Measurements from ENCODE around the gene CDH13.

CDH13 gene

DNA sequence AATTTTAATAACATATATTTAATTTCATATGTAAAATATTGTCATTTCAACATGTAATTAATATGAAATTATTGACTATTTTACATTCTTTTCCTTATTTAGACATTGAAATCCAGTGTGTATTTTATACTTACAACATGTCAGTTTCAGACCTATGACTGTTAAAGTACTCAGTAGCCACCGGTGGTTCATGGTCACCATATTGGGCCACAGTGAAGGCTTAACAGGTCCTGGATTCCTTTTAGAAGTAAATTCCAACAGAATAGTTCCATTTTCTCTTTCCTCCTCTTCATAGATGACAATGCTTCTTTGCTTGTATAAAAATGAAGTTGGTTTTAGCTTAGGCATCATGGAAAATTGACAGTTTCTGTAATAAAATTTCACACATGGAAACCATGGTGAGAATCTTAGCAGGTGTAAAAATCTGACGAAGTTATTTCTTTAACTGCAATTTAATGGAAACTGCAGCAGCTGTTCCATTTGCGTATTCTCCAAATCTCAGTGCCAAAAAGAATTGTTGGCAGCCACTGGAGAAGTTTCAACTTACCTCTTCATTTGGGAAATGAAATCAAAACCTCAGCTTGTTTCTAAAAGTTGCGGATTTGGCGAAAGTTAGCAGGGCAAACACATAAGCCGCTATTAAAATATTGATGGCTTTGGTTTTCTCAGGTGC lies 231.1 kb downstream of the CDH13 start:
- TF ChIP-seq, protein P1, sequence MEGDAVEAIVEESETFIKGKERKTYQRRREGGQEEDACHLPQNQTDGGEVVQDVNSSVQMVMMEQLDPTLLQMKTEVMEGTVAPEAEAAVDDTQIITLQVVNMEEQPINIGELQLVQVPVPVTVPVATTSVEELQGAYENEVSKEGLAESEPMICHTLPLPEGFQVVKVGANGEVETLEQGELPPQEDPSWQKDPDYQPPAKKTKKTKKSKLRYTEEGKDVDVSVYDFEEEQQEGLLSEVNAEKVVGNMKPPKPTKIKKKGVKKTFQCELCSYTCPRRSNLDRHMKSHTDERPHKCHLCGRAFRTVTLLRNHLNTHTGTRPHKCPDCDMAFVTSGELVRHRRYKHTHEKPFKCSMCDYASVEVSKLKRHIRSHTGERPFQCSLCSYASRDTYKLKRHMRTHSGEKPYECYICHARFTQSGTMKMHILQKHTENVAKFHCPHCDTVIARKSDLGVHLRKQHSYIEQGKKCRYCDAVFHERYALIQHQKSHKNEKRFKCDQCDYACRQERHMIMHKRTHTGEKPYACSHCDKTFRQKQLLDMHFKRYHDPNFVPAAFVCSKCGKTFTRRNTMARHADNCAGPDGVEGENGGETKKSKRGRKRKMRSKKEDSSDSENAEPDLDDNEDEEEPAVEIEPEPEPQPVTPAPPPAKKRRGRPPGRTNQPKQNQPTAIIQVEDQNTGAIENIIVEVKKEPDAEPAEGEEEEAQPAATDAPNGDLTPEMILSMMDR (IDR thresholded peaks at IDR 0.05; ENCODE audit: low read depth, low read length) = no peak
- no peak for TF ChIP-seq EZH2phosphoT487 (IDR thresholded peaks at IDR 0.05; ENCODE audit: low read depth)

DNA sequence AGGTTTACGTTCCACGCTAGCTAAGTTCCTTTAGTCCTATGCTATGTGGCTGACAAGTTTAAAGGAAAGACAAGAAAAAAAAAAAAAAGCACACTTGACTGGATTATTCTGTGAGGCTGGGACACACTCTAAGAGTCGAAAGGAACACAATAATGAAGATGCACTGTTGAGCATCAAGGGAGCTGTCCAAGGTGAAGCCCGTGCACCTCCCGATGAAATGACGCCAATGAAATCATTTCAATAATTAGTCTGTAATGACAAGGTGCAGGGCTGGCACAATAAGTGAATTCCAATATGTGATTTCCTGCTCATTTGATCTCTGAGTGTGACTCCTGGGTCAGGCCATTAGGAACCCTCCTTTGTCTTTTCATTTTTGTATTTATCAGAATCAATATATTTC lies 232.9 kb downstream of the CDH13 start:
- no peak overlapping the region for H2AFZ ChIP-seq (ENCODE audit: low read depth, low read length)
- H3K79me2 ChIP-seq (ENCODE audit: low read length) = no peaks in the 10 kb centered on the region
- H3K9me3 ChIP-seq (ENCODE audit: insufficient read depth, low read length) = no peaks in the 10 kb centered on the region
- H3K4me3 ChIP-seq (ENCODE audit: low read length) = no peak overlapping the region
- no peak overlapping the region for H3K27ac ChIP-seq (ENCODE audit: low read length)
- no peaks in the 10 kb centered on the region for H3K27me3 ChIP-seq (ENCODE audit: low read depth, low read length)
- no peak for TF ChIP-seq EZH2phosphoT487 (IDR thresholded peaks at IDR 0.05; ENCODE audit: low read depth)
- TF ChIP-seq, protein P1 (IDR thresholded peaks at IDR 0.05; ENCODE audit: low read depth, low read length) = no peak
- H3K4me1 ChIP-seq (ENCODE audit: low read length) = no peaks in the 10 kb centered on the region
- no peak overlapping the region for H3K4me2 ChIP-seq (ENCODE audit: low read length)
- H4K20me1 ChIP-seq (ENCODE audit: insufficient read depth, low read length) = no peaks in the 10 kb centered on the region
- H3K9ac ChIP-seq (ENCODE audit: low read length) = no peak overlapping the region
- no peaks in the 10 kb centered on the region for H3K36me3 ChIP-seq (replicated peaks; ENCODE audit: low read depth, low read length)

More for the DNA sequence above, 231.1 kb downstream of the CDH13 start:
- Histone ChIP-seq H2AFZ (ENCODE audit: low read depth, low read length) (no peak overlapping the region), H3K36me3 (replicated peaks; ENCODE audit: low read depth, low read length) (no peaks in the 10 kb centered on the region), H3K4me3 (ENCODE audit: low read length) (no peak overlapping the region), H3K4me1 (ENCODE audit: low read length) (no peaks in the 10 kb centered on the region), H3K27ac (ENCODE audit: low read length) (no peak overlapping the region), H4K20me1 (ENCODE audit: insufficient read depth, low read length) (no peaks in the 10 kb centered on the region), H3K27me3 (ENCODE audit: low read depth, low read length) (no peaks in the 10 kb centered on the region), H3K4me2 (ENCODE audit: low read length) (no peak overlapping the region), H3K9ac (ENCODE audit: low read length) (no peak overlapping the region), H3K9me3 (ENCODE audit: insufficient read depth, low read length) (no peaks in the 10 kb centered on the region), H3K79me2 (ENCODE audit: low read length) (no peaks in the 10 kb centered on the region)

DNA sequence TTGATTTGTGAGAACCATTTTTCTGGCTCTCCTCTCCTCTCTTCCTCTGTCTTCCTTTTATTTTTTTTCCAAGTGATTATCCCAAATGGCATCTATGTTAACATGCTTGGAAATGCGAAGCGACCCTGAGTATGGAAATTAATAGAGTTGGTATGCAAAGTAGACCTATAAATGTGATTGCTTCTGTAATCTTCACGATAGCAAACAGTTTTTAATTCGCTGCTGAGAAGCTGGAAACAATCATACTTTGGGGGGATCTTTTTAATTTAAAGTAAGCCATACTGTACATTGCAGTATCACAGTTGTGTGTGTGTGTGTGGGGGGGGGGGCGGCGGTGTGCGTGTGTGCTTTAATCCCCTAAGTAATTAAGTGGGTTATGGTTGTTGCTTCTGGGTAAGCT lies 233.3 kb downstream of the CDH13 start:
- Histone ChIP-seq H3K9me3 (ENCODE audit: insufficient read depth, low read length) (no peaks in the 10 kb centered on the region), H4K20me1 (ENCODE audit: insufficient read depth, low read length) (no peaks in the 10 kb centered on the region), H3K4me3 (ENCODE audit: low read length) (no peak overlapping the region), H3K4me2 (ENCODE audit: low read length) (no peak overlapping the region), H3K9ac (ENCODE audit: low read length) (no peak overlapping the region), H2AFZ (ENCODE audit: low read depth, low read length) (no peak overlapping the region), H3K27ac (ENCODE audit: low read length) (no peak overlapping the region), H3K36me3 (replicated peaks; ENCODE audit: low read depth, low read length) (no peaks in the 10 kb centered on the region), H3K4me1 (ENCODE audit: low read length) (no peaks in the 10 kb centered on the region), H3K79me2 (ENCODE audit: low read length) (no peaks in the 10 kb centered on the region), H3K27me3 (ENCODE audit: low read depth, low read length) (no peaks in the 10 kb centered on the region)
- no peak for TF ChIP-seq EZH2phosphoT487 (IDR thresholded peaks at IDR 0.05; ENCODE audit: low read depth)
- TF ChIP-seq, protein P1 (IDR thresholded peaks at IDR 0.05; ENCODE audit: low read depth, low read length) = no peak

DNA sequence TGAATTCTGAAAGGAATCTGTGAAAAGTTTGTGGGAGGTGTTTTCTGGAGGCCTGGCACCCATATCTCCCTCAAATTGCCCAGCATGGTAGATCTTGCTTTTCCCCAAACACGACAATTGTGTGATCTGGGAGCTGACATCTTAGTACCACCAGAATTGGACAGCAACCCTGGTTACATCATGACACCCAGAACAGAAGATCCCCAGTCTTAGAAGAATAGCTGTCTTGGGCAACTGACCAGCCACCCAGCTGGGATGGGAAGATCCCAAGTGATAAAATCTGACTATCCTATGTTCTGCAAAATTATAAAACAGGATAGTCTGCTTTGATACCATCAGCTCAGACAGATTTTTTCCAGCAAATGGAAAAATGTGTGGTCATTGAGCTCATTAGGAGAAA lies 235.3 kb downstream of the CDH13 start:
- H4K20me1 ChIP-seq (ENCODE audit: insufficient read depth, low read length) = no peaks in the 10 kb centered on the region
- H3K9ac ChIP-seq (ENCODE audit: low read length) = no peak overlapping the region
- no peak overlapping the region for H3K27ac ChIP-seq (ENCODE audit: low read length)
- H3K36me3 ChIP-seq (replicated peaks; ENCODE audit: low read depth, low read length) = no peaks in the 10 kb centered on the region
- H2AFZ ChIP-seq (ENCODE audit: low read depth, low read length) = no peak overlapping the region
- no peak overlapping the region for H3K4me3 ChIP-seq (ENCODE audit: low read length)
- no peak for TF ChIP-seq EZH2phosphoT487 (IDR thresholded peaks at IDR 0.05; ENCODE audit: low read depth)
- H3K27me3 ChIP-seq (ENCODE audit: low read depth, low read length) = no peaks in the 10 kb centered on the region
- H3K4me2 ChIP-seq (ENCODE audit: low read length) = no peak overlapping the region
- no peaks in the 10 kb centered on the region for H3K79me2 ChIP-seq (ENCODE audit: low read length)
- no peaks in the 10 kb centered on the region for H3K4me1 ChIP-seq (ENCODE audit: low read length)
- H3K9me3 ChIP-seq (ENCODE audit: insufficient read depth, low read length) = no peaks in the 10 kb centered on the region

All from OCI-LY3 (cell line).